GM19099 (cell line): ENCODE measurements around the gene NLGN4Y.

ENCODE experiments used
- POLR2A ChIP-seq: IDR thresholded peaks from 3 replicates; pipeline ENCODE4 v1.6.1; 2011; ENCODE audit warnings: low read depth; ENCODE audit not compliant: insufficient read length; ENCODE audit errors: extremely low read depth

NLGN4Y gene

GRCh38 chrY:14524272-14525231, at the start of gene NLGN4Y:
Gene NLGN4Y, plus strand, starts transcription at chrY:14524529. Its CDS starts 97,591 bp downstream, at chrY:14622120.
- no peak for TF ChIP-seq POLR2A

- no peak for TF ChIP-seq POLR2A
Observed at GRCh38 chrY:14485935-14486334, 38.4 kb upstream of the NLGN4Y start.

GRCh38 chrY:14490226-14490625, 34.1 kb upstream of the NLGN4Y start:
- TF ChIP-seq POLR2A: no peak

GRCh38 chrY:14498071-14498470, 26.3 kb upstream of the NLGN4Y start:
- TF ChIP-seq POLR2A: no peak

- no peak for TF ChIP-seq POLR2A
Observed at GRCh38 chrY:14504592-14504991, 19.7 kb upstream of the NLGN4Y start.

GRCh38 chrY:14522379-14522950, 1.9 kb upstream of the NLGN4Y start:
- TF ChIP-seq POLR2A: no peak

- TF ChIP-seq POLR2A: no peak
Observed at GRCh38 chrY:14523491-14524271, 648 bp upstream of the NLGN4Y start.

GRCh38 chrY:14525315-14525714, 986 bp downstream of the NLGN4Y start:
- no peak for TF ChIP-seq POLR2A

GRCh38 chrY:14528361-14528760, 4.0 kb downstream of the NLGN4Y start:
- TF ChIP-seq POLR2A: no peak

GRCh38 chrY:14536703-14537102, 12.4 kb downstream of the NLGN4Y start:
- TF ChIP-seq POLR2A: no peak

GRCh38 chrY:14543506-14543905, 19.2 kb downstream of the NLGN4Y start:
- TF ChIP-seq POLR2A: no peak

- TF ChIP-seq POLR2A: no peak
Observed at GRCh38 chrY:14581294-14581693, 57.0 kb downstream of the NLGN4Y start.

- no peak for TF ChIP-seq POLR2A
Observed at GRCh38 chrY:14586725-14587124, 62.4 kb downstream of the NLGN4Y start.

GRCh38 chrY:14601372-14601771, 77.0 kb downstream of the NLGN4Y start:
- TF ChIP-seq POLR2A: no peak

GRCh38 chrY:14617625-14618024, 93.3 kb downstream of the NLGN4Y start:
- TF ChIP-seq POLR2A: no peak
